GM12875 (cell line): ENCODE measurements around the gene TIAM2.

ENCODE experiments used
- H3K4me3 ChIP-seq: one replicate; pipeline ENCODE4 v1.5.1; 2011; ENCODE audit warnings: low read depth, low read length, control low read depth
- CTCF ChIP-seq: IDR thresholded peaks from 2 replicates; pipeline ENCODE4 v1.5.1; 2011; ENCODE audit warnings: low read depth, mild to moderate bottlenecking, control low read depth, inconsistent platforms, low read length, moderate library complexity, borderline replicate concordance; ENCODE audit not compliant: insufficient read depth

The TIAM2 gene

GRCh38 chr6:155306958-155307357 is 311.8 kb downstream of the TIAM2 start:
- no peak overlapping the region for H3K4me3 ChIP-seq
- no peak for TF ChIP-seq CTCF
